Activated CD8-positive, alpha-beta memory T cell treated with anti-CD3 and anti-CD28 coated beads, Interleukin-2, amount 50 U/mL, for 1 hour (primary cell): Measurements from ENCODE around the gene MTERF2.

Experiments
- DNase-seq: peaks from one replicate; pipeline ENCODE4 v3.0.0-alpha.2; 2020; ENCODE audit errors: extremely low read depth

Gene MTERF2

DNA sequence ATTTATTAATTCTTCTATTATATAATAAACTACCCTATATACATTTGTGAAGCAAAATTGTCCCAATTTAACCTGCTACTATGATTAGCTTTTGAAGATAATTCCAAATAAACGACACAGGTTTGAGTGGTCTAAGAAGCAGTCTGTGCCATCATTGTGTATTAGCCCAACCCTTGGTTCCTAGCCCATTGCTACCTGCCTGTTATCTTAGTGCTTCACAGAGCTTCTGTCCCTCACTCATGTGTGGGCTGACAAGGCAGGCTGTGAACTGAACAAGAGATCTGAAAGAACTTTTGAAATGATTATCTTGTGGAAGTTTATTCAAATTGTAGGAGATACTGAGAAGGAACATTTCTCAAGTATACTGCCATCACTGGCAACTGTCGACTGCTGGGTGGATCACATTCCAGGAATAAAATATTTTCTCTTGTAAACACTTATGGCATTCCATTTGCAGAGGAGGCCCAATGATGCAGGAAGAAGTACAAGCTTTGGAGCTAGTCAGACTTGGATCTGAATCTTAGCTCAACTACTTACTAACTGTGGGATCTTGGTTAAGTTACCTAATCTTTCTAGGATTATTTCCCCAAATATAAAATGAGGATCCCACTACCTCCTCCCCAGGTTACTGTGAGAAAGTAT lies 7.8 kb upstream of the MTERF2 start:
- no peak for DNase-seq

DNA sequence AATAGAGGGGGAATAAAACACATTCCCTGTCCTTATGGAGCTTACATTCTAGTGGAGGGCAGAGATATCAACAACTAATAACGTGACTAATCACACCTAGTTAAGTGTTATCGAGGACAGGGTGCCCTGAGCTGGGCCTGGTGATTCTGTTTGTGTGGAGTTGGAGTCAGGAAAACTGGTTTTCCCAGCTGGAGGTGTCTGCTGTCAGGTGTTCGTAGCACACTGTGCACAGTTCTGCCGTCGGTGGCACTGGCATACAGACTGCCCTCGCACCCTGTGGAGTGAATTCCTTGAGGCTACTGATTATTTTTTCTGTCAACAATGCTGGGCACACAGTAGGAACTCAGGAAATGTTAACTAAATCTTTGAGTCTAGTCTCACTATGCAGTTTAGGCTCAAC lies 900 bp upstream of the MTERF2 start:
- DNase-seq: no peak

DNA sequence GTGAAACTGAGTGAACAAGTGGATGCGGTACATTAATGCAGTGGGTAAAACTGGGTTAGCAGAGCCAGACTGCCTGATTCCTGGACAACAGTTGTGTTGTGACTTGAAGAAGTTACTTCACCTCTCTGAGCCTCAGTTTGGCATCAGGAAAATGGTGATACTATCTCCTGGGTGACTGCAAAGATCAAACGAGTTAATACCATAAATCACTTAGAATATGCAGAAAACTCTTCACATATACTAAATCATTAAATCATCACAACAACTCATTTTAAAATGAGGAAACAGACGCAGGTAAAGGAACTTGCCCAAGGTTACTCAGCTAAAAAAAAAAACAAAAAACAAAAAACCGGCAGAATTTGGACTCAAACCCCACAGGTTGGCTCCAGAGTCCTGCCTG lies 811 bp downstream of the MTERF2 start:
- DNase-seq: no peak

DNA sequence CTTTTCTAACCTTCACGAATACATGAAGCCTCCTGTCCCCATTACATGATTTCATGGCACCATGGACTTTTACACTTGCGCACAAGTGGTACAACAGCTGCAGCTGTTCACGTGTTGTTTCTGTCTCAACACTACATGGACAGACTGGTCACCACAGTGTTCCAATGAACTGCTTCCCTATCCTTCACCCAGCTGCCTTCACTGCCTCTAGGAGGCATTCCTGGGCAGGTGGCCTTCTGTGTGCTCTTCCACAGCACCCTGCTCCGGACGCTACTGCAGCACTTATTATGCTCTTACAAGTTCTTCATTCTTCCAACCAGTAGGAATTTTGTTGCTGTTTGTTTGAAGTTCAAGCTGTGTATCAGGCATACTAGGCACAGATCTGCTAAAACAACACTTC lies 1.5 kb downstream of the MTERF2 start:
- no peak for DNase-seq

DNA sequence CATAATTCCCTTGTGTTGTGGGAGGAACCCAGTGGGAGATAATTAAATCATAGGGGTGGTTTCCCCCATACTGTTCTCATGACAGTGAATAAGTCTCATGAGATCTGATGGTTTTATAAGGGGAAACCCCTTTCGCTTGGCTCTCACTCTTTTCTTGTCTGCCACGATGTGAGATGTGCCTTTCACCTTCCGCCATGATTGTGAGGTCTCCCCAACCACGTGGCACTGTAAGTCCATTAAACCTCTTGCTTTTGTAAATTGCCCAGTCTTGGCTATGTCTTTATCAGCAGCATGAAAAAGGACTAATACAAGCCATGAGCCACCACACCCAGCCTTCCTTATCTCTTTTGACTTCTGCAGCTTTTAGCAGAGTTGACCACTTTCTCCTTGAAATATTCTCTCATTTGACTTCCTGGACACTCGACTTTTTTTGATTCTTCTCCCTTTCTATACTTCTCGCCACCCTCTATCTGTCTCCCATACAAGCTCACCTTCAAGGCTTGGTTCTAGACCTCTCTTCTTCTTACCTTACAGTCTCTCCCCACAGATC lies 2.3 kb downstream of the MTERF2 start:
- DNase-seq: no peak

DNA sequence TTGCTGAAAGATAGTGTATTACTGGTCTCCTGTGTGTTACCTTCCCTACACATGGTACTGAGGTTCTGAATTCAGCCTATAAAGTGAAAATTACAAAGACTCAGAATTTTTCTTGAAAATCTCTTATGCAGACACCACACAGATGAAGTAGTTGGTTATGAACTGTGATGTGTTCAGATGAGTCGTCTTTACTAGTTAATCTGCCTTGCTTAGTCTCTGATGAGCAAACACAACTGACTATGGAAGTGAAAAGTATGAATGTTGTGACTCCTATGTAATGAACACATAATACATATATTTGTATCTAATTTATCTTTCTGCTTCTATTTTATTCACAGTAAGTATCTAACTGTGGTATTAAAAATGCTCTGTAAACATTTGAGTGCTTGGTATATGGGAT lies 4.7 kb downstream of the MTERF2 start:
- DNase-seq: no peak

- DNase-seq: no peak
These were observed 5.2 kb downstream of the MTERF2 start for GRCh38 chr12:106981788-106982187.

GRCh38 chr12:106980944-106981343 lies 6.0 kb downstream of the MTERF2 start:
- no peak for DNase-seq

GRCh38 chr12:106978035-106978800 lies 8.7 kb downstream of the MTERF2 start:
- no peak for DNase-seq

DNA sequence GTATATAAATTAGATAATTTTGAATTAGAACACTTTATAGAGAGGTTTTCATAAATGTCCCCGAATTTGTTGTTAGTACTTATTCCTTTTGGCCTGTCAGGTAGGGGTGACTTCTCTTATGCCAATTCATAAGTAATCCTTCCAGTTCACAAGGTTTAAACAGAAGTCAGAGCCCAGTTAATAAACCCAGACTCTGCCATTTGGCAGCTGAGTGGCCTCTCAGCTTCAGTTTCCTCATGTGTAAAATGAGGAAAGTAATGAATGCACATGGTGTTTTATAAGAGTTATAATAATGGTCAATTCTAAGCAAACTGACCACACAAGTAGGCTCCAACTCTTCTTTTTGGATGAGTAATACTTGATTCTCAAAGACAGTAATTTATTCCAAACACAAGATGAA lies 10.3 kb downstream of the MTERF2 start:
- no peak for DNase-seq

DNA sequence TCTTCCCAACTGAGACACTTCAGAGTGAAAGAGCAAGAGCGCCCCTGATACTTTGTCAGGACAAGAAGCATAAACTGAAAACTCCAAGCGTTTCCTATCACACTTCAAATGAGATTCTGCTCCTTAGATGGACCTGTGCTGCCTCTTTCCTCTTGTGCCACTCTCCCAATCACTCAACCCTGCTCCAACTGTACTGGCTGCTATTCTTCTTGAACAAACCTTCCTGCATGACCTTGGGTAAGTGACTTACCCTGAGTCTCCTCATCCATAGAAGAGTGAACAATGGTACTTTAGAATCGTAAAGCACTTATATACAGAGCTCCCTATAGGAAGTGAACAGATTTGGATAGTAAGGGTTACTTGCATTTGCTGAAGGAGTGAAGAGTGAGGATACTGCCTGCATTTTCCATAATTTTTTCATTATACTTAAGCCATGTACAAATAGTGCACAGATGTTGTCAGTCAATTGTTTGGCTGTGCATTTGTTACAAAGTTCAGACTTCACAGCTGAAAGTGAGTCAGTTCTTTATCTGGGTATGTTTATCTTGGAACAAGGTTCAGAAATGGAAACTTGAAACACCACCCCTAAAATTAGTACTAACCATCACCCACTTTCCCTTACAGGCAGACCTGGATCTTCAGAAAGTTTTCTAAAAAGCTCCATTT lies 10.8 kb downstream of the MTERF2 start:
- DNase-seq: no peak

DNA sequence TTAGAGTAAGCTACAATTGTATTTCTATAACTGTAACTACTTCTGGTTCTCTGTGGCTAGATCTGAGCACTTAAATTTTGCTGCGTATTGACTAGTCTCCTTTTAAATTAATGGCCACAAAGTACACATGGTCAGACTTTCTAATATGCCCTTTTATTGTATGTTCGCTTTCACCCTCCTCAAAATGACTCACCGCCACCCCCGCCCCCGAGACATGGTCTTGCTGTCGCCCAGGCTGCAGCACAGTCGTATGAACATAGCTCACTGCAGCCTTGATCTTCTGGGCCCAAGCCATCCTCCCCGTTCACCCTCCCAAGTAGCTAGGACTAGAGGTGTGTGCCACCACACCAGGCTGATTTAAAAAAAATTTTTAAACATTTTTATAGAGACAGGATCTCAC lies 11.8 kb downstream of the MTERF2 start:
- DNase-seq: no peak

- no peak for DNase-seq
These were observed 12.4 kb downstream of the MTERF2 start for GRCh38 chr12:106974511-106974910.

- no peak for DNase-seq
These were observed 13.4 kb downstream of the MTERF2 start for GRCh38 chr12:106973545-106973944.

DNA sequence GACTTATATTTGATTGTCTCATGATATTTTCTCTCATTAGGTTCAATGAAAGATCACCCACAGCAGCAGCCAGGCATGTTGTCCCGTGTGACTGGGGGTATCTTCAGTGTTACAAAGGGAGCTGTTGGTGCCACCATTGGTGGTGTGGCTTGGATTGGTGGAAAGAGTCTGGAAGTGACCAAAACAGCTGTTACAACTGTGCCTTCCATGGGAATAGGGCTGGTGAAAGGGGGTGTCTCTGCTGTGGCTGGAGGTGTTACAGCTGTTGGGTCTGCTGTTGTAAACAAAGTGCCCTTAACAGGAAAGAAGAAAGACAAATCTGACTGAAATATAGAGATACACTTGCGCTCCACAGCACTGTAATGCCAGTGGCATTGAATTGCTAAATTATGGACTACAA lies 15.9 kb downstream of the MTERF2 start:
- DNase-seq: no peak

- no peak for DNase-seq
These were observed 22.4 kb downstream of the MTERF2 start for GRCh38 chr12:106964526-106964925.

DNA sequence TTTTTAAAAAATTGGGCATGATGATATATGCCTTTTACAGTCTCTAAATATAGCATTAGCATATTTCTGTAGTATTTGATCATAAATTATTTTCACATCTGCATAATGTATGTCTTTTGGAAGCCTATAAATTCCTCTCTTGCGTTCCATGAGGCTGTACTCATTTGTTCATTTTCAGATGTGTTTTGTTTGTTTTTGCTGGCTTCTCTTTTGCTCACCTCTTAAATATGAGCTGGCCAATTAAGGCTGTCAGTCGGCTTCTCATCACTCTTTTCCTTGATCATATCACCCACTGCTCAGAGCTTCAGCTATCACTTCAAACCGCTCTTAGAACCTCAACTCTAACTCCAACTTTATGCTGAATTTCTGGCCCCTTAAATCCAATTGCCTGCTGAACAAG lies 24.7 kb downstream of the MTERF2 start:
- DNase-seq: no peak

- no peak for DNase-seq
These were observed 26.5 kb downstream of the MTERF2 start for GRCh38 chr12:106960443-106960842.

- DNase-seq: no peak
These were observed 29.4 kb downstream of the MTERF2 start for GRCh38 chr12:106957583-106957982.

- no peak for DNase-seq
These were observed 30.8 kb downstream of the MTERF2 start for GRCh38 chr12:106956048-106956578.

GRCh38 chr12:106955377-106956047 lies 31.4 kb downstream of the MTERF2 start, which contains the start of gene TMEM263:
Gene TMEM263 (plus strand): TSS chr12:106955907. CDS start chr12:106967117, 11,210 bp downstream.
- peak; percentile 72 for DNase-seq
